GM12878 (cell line): ENCODE data around the gene LDLR. TPM values are rescaled to one million over a fixed set of nuclear protein-coding genes. Genes with fewer than 3 reads are reported as not detected.

ENCODE experiments used
- ATAC-seq: fragments of 200-7000 bp; cut with Tn5 transposase; 3 replicates; pipeline ENCODE4 v1.9.1; 2020; ENCODE audit warnings: mild to moderate bottlenecking, moderate library complexity
- BruUV-seq: library from RNA; stranded (reverse); fragments of 400-500 nt; replicated peaks from 2 replicates; lab custom pipeline; 2021; lab: Mats Ljungman, UMichigan
- CTCF ChIA-PET: fragments of 300-600 bp; sonication (Branson Sonifier 250); formaldehyde crosslinking; extraction: SDS; loops from one replicate; lab custom pipeline; 2021; ENCODE audit warnings: inconsistent platforms; lab: Yijun Ruan, JAX
- POLR2A ChIA-PET: fragments of 350-600 bp; formaldehyde crosslinking; extraction: SDS; loops from one replicate; lab custom pipeline; 2021; ENCODE audit warnings: inconsistent platforms; lab: Charles Lee
- RAD21 ChIA-PET: fragments of 300-600 bp; sonication (Branson Sonifier 250); formaldehyde crosslinking; loops from one replicate; lab custom pipeline; 2023; ENCODE audit warnings: antibody characterized with exemption; ENCODE audit not compliant: unreplicated experiment; lab: Charles Lee
- SMC1A ChIA-PET: fragments of 300-600 bp; sonication (Branson Sonifier 250); formaldehyde crosslinking; loops from one replicate; lab custom pipeline; 2023; ENCODE audit not compliant: unreplicated experiment, uncharacterized antibody; lab: Charles Lee
- DNase-seq: peaks from one replicate; pipeline ENCODE4 v3.0.0-alpha.2; 2011; ENCODE audit warnings: low read depth, low spot score
- FAIRE-seq: peaks from 3 replicates; lab custom pipeline; 2011; peaks lifted over from hg19 to GRCh38; lab: Jason Lieb, UNC
- H2AFZ ChIP-seq: 2 replicates; pipeline ENCODE4 v1.6.0; 2011; ENCODE audit warnings: low read depth, low read length, control low read depth; ENCODE audit not compliant: control insufficient read depth
- H3K27ac ChIP-seq: 2 replicates; pipeline ENCODE4 v1.5.1; 2011; ENCODE audit warnings: control low read depth; ENCODE audit not compliant: control insufficient read depth, insufficient read depth
- H3K27me3 ChIP-seq, 2 experiments: replicated peaks in 1 of 2; 2 replicates each; pipeline versions ENCODE4 v1.6.0 to v1.6.1; 2011; ENCODE audit warnings: low read length in 1 of 2; ENCODE audit not compliant: control insufficient read depth in 2 of 2, insufficient read depth in 2 of 2
- H3K36me3 ChIP-seq, 2 experiments: 2 replicates each; pipeline ENCODE4 v1.5.1; 2011; ENCODE audit warnings: low read length in 1 of 2; ENCODE audit not compliant: control insufficient read depth in 2 of 2, insufficient read depth in 2 of 2
- H3K4me1 ChIP-seq: 2 replicates; pipeline ENCODE4 v1.6.1; 2011; ENCODE audit warnings: mild to moderate bottlenecking, low read length, moderate library complexity, mixed read lengths; ENCODE audit not compliant: control insufficient read depth, insufficient read depth
- H3K4me2 ChIP-seq: 2 replicates; pipeline ENCODE4 v1.6.0; 2011; ENCODE audit warnings: control low read depth; ENCODE audit not compliant: control insufficient read depth, insufficient read depth
- H3K4me3 ChIP-seq: fragments of 200-600 bp; sonication (generic); 2 replicates; pipeline ENCODE4 v1.5.1; 2016
- H3K79me2 ChIP-seq: 2 replicates; pipeline ENCODE4 v1.6.0; 2011; ENCODE audit warnings: low read length; ENCODE audit not compliant: control insufficient read depth, insufficient read depth
- H3K9ac ChIP-seq: 2 replicates; pipeline ENCODE4 v1.8.0; 2011; ENCODE audit warnings: low read length, control low read depth, mixed read lengths; ENCODE audit not compliant: control insufficient read depth, insufficient read depth
- H3K9me3 ChIP-seq: replicated peaks from 3 replicates; pipeline ENCODE4 v1.5.1; 2011; ENCODE audit warnings: mild to moderate bottlenecking, low read length; ENCODE audit not compliant: control insufficient read depth, insufficient read depth
- H4K20me1 ChIP-seq: 2 replicates; pipeline ENCODE4 v1.6.0; 2011; ENCODE audit not compliant: control insufficient read depth, insufficient read depth
- BACH1 ChIP-seq: fragments of 450-650 bp; IDR thresholded peaks from 2 replicates; pipeline ENCODE4 v1.6.1; 2017; ENCODE audit warnings: mild to moderate bottlenecking, borderline replicate concordance
- CEBPZ ChIP-seq: fragments of 150-350 bp; IDR thresholded peaks from 2 replicates; pipeline ENCODE4 v1.6.1; 2016; ENCODE audit warnings: low read depth, low read length
- NR2F1 ChIP-seq: fragments of 450-650 bp; conservative IDR thresholded peaks from 2 replicates; pipeline ENCODE4 v1.6.1; 2017; ENCODE audit warnings: mild to moderate bottlenecking
- SIN3A ChIP-seq: IDR thresholded peaks from 2 replicates; pipeline ENCODE4 v1.6.1; 2012; ENCODE audit warnings: low read depth, low read length, improper control_type of control experiment
- SMAD1 ChIP-seq: fragments of 450-650 bp; IDR thresholded peaks from 2 replicates; pipeline ENCODE4 v1.6.1; 2018; ENCODE audit warnings: mild to moderate bottlenecking, low read depth; ENCODE audit not compliant: partially characterized antibody
- SUPT20H ChIP-seq: IDR thresholded peaks from 2 replicates; pipeline ENCODE4 v1.6.1; 2011; ENCODE audit warnings: low read depth, mild to moderate bottlenecking, low read length, moderate library complexity, borderline replicate concordance; ENCODE audit not compliant: control insufficient read depth
- WGBS: methylation state at CpG from one replicate; pipeline ENCODE4 v1.1.6; 2016; ENCODE audit warnings: low lambda C conversion rate; ENCODE audit not compliant: insufficient replicate concordance, insufficient coverage; ENCODE audit errors: missing lambda C conversion rate; 5-methylcytosine and 5-hydroxymethylcytosine counted together
- in situ Hi-C: fragments of 300-500 bp; cut with MboI; formaldehyde crosslinking; loops from 9 replicates; pipeline ENCODE4 v1.14.3; 2018; ENCODE audit warnings: mixed read lengths
- intact Hi-C: fragments of 100-400 bp; cut with micrococcal nuclease; formaldehyde crosslinking; loops from one replicate; pipeline ENCODE4 v1.14.2; 2022; ENCODE audit not compliant: unreplicated experiment
- polyA plus RNA-seq, 11 experiments: library from polyadenylated mRNA; depleted of rRNA in 4 of 11; unstranded in 6 of 11; stranded (reverse) in 5 of 11; fragments of >200 nt; fragmentation: Nextera tagmentation in 4 of 11; fragmentation: Illumina TruSeq in 1 of 11; extraction: Ambion mirVana in 4 of 11; extraction: Trizol in 1 of 11; gene quantifications; 1 replicate in 1 of 11; 2 replicates in 10 of 11; pipeline versions ENCODE4 v1.2.1 to v1.2.3, GENCODE V29; 2011 to 2016; ENCODE audit warnings: inconsistent platforms in 2 of 11, missing spikeins in 2 of 11, low read depth in 1 of 11
- total RNA-seq, 4 experiments: library from RNA; depleted of rRNA in 3 of 4; stranded (reverse); fragments of >200 nt in 3 of 4; fragmentation: Illumina TruSeq in 1 of 4; extraction: Trizol in 1 of 4; gene quantifications; 2 replicates each; pipeline versions ENCODE4 v1.2.1 to v1.2.3, GENCODE V29; 2013 to 2021
- TF ChIP-seq, protein P1 (sequence below): fragments of 450-650 bp; IDR thresholded peaks from 2 replicates; pipeline ENCODE4 v1.6.1; 2017; ENCODE audit warnings: mild to moderate bottlenecking, moderate library complexity

Gene LDLR
- total and polyA plus RNA-seq, 10 of the 15 experiments (the other 5 are each of a cell fraction or from before 2014, with no cell fraction given): 11.3 to 59.2 (median 27.3) TPM

DNA sequence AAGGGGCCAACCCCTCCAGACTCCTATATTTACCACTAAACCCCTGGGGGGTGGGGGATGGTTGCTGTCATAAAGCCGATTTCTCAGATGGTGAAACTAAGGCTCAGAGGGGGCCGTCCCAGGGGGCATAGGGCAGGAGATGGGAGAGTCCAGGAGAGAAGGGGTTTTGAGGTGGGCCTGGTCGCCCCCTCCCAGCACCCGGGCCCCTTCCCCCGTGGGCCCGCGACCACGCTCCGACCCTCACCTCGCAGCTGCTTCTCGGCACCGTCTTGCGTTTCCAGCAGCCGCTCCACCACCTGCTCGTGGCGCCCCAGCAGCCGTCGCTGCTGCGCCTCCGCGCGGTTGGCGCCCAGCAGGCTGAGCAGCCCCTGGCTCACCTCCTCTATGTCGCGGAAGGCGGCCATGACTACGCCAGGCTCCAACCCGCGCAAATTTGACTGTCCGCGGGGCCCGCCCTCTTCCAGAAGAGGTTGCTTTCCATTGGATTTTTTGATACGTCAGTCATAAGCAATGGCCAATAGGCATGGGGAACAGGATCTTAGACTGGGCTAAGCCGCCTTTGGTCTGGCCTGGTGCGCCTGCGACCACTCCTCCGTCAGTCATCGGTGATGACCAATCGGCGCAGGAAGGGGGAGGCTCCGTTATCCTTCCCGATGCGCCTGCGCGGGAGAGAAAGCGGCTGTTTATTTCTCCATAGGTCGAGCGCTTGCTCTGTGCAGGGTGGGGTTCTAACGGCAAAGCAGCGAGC lies 66.3 kb downstream of the LDLR start, which contains the start of gene SPC24 (continued):
- TF ChIP-seq CEBPZ: peak; percentile 72; the same call in 1 of the 2 replicates
- TF ChIP-seq, all 136 proteins: peak for 40

GRCh38 chr19:11159598-11160439 lies 70.6 kb downstream of the LDLR start:
- TF ChIP-seq NR2F1 (no peak), SIN3A (no peak), SUPT20H (no peak), BACH1 (no peak), SMAD1 (no peak)
- TF ChIP-seq, protein P1, sequence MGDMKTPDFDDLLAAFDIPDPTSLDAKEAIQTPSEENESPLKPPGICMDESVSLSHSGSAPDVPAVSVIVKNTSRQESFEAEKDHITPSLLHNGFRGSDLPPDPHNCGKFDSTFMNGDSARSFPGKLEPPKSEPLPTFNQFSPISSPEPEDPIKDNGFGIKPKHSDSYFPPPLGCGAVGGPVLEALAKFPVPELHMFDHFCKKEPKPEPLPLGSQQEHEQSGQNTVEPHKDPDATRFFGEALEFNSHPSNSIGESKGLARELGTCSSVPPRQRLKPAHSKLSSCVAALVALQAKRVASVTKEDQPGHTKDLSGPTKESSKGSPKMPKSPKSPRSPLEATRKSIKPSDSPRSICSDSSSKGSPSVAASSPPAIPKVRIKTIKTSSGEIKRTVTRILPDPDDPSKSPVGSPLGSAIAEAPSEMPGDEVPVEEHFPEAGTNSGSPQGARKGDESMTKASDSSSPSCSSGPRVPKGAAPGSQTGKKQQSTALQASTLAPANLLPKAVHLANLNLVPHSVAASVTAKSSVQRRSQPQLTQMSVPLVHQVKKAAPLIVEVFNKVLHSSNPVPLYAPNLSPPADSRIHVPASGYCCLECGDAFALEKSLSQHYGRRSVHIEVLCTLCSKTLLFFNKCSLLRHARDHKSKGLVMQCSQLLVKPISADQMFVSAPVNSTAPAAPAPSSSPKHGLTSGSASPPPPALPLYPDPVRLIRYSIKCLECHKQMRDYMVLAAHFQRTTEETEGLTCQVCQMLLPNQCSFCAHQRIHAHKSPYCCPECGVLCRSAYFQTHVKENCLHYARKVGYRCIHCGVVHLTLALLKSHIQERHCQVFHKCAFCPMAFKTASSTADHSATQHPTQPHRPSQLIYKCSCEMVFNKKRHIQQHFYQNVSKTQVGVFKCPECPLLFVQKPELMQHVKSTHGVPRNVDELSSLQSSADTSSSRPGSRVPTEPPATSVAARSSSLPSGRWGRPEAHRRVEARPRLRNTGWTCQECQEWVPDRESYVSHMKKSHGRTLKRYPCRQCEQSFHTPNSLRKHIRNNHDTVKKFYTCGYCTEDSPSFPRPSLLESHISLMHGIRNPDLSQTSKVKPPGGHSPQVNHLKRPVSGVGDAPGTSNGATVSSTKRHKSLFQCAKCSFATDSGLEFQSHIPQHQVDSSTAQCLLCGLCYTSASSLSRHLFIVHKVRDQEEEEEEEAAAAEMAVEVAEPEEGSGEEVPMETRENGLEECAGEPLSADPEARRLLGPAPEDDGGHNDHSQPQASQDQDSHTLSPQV: no peak
- no peaks in the 10 kb centered on the region for H3K36me3 ChIP-seq
- CTCF ChIA-PET: no interaction called here
- no peaks in the 10 kb centered on the region for H3K27me3 ChIP-seq
- no peak overlapping the region for H3K27ac ChIP-seq
- DNase-seq (no peak), FAIRE-seq (no peak), ATAC-seq (no peak)
- H3K9me3 ChIP-seq: no peaks in the 10 kb centered on the region; the same call in 2 of the 3 replicates
- H3K9ac ChIP-seq: no peak overlapping the region
- intact Hi-C loops (no loop called here), in situ Hi-C loops (no loop called here)
- RAD21 ChIA-PET: no interaction called here
- SMC1A ChIA-PET: no interaction called here
- no peak overlapping the region for H2AFZ ChIP-seq
- no peaks in the 10 kb centered on the region for H4K20me1 ChIP-seq
- POLR2A ChIA-PET: no interaction called here
- H3K4me3 ChIP-seq: no peak overlapping the region
- H3K79me2 ChIP-seq: peaks cover 8% of the 10 kb centered on the region
- no peak overlapping the region for H3K4me2 ChIP-seq
- no peaks in the 10 kb centered on the region; the same call in 1 of the 2 replicates for H3K4me1 ChIP-seq
- WGBS: 54% methylated on average over 16 of the region's 16 CpGs
- BruUV-seq: no TSS peak
